Measurements from ENCODE around the gene FKBP1A.

- TF ChIP-seq CTCF (tag by site-specific recombination; IDR thresholded peaks at IDR 0.05) (no peak), YY1 (tag by site-specific recombination; IDR thresholded peaks at IDR 0.05) (no peak), ZNF266 (tag by site-specific recombination; IDR thresholded peaks at IDR 0.05; ENCODE audit: low read depth) (no peak), ZBTB48 (tag by site-specific recombination; IDR thresholded peaks at IDR 0.05) (no peak), ZNF785 (tag by site-specific recombination; IDR thresholded peaks at IDR 0.05) (no peak), PRDM6 (tag by site-specific recombination; IDR thresholded peaks at IDR 0.05) (no peak), ZNF362 (tag by site-specific recombination; IDR thresholded peaks at IDR 0.05) (no peak), ZFP41 (tag by site-specific recombination; IDR thresholded peaks at IDR 0.05; ENCODE audit: borderline replicate concordance) (no peak), ZBTB11 (tag by site-specific recombination; conservative IDR thresholded peaks at IDR 0.05; ENCODE audit: low read depth) (no peak), ZBTB20 (tag by site-specific recombination; IDR thresholded peaks at IDR 0.05) (no peak), ZFP37 (tag by site-specific recombination; IDR thresholded peaks at IDR 0.05) (no peak)
Observed at GRCh38 chr20:1323256-1323655, 69.6 kb downstream of the FKBP1A start.
